ENCODE measurements around the gene FXYD3.

- no peak for TF ChIP-seq POLR2A (IDR thresholded peaks at IDR 0.05)
- no peak for TF ChIP-seq CTCF (IDR thresholded peaks at IDR 0.05)
These were observed 28.2 kb upstream of the FXYD3 start for GRCh38 chr19:35087393-35087792.
